ENCODE results near the gene PLCB4.

GRCh38 chr20:9500121-9500520, 431.2 kb downstream of the PLCB4 start:
- no peak for TF ChIP-seq CTCF (conservative IDR thresholded peaks at IDR 0.05 in 1 of 2, IDR thresholded peaks at IDR 0.05 in 1 of 2; ENCODE audit: low read depth in 1 of 2, low read length in 2 of 2)
- no peak for TF ChIP-seq EZH2 (IDR thresholded peaks at IDR 0.05; ENCODE audit: low read length, missing control alignments)

Measured in fibroblast of lung (primary cell).